Left cardiac atrium (tissue), 4 donors: ENCODE results near the gene COG8. TPM values are rescaled to one million over a fixed set of nuclear protein-coding genes. Genes with fewer than 3 reads are reported as not detected.
A peak's percentile ranks its signal among the peaks of the same experiment; 100 is the strongest.

ENCODE experiments used
- ATAC-seq, 2 donors: fragments of 200-7000 bp; cut with Tn5 transposase; one replicate each; pipeline ENCODE4 v1.9.1; 2020; ENCODE audit warnings: mild to moderate bottlenecking in 2 of 2, moderate library complexity in 2 of 2
- DNase-seq: peaks from one replicate; pipeline ENCODE4 v3.0.0-alpha.2; 2020
- intact Hi-C, 2 donors: fragments of 100-400 bp; cut with DNase I; formaldehyde crosslinking; loops; one replicate each; pipeline versions ENCODE4 v1.14.1 to v1.15.1; 2022 to 2023
- total RNA-seq, 2 donors: library from RNA; stranded (reverse); fragmentation: NEBNext Ultra II Directional; extraction: Animal tissue kit (Norgen Biotek cat#: 25700); gene quantifications; one replicate each; pipeline ENCODE4 v1.2.1, GENCODE V29; 2021
- donor health status: DM: no; HTN: yes; CAD: no.
- donor health status: DM: no; HTN: yes; CAD: no; lungs with severe emphysema.
- donor health status: DM: yes; HTN: yes; CAD: no.
- donor health status: Dilated cardiomyopathy.

COG8 gene
- total RNA-seq, 2 donors from 2014 or later, result 20.5 to 21.9 TPM

DNA sequence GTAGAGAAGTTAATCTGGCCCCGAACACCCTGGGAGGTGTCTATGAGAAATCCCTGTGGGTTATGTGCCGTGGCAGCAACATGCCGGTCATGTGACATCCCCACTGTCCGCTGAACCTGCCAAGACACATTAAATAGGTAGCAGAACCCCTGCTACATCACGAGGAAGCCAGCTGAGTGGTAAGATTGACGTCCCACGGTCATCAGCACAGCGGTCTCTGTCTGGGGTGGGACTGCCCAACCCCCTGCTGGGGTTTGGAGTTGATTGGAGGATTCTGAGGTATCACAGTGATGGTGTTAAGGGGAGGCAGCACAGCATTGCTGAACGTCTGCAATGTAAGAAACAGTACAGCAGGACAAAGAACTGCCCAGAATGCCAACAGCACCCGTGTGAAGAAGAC, 10.2 kb upstream of the COG8 start:
- no peak for DNase-seq
- intact Hi-C loops, result no loop called here
- ATAC-seq, result no peak

DNA sequence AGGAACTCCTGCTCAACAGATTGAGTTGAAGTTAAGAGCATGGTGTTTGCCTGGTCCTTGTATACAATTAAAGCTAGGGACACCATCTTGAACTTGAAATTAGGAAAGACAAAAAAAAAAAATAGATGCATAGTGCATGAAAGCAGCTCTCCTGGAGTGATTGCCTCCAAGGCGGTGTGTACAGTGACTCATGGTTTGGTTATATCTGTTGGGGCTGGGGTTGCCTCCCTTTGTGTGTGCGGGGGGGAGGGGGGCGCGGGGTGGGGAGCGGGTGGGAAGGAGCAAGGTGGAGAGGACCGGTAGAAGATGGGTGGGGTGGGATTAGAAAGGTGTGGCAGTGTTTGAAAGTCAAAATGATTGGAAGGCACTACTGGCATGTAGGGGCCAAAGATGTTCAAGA, 8.9 kb upstream of the COG8 start:
- DNase-seq, result no peak

DNA sequence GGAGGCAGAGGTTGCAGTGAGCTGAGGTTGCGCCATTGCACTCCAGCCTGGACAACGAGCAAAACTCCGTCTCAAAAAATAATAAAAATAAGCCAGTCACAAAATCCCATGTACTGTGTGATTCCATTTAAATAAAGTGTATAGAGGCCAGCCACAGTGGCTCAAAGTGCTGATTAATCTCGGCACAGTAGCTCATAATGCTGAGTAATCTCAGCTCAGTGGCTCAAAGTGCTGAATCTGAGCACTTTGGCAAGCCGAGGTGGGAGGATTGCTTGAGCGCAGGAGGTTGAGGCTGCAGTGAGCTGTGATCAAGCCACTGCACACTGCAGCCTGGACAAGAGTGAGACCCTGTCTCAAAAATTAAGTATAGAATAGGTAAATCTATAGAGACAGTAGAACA, 7.3 kb upstream of the COG8 start:
- no peak for ATAC-seq
- intact Hi-C loops, result no loop called here
- DNase-seq, result no peak

More for the DNA sequence above, 8.9 kb upstream of the COG8 start:
- intact Hi-C loops, result no loop called here
- no peak for ATAC-seq

DNA sequence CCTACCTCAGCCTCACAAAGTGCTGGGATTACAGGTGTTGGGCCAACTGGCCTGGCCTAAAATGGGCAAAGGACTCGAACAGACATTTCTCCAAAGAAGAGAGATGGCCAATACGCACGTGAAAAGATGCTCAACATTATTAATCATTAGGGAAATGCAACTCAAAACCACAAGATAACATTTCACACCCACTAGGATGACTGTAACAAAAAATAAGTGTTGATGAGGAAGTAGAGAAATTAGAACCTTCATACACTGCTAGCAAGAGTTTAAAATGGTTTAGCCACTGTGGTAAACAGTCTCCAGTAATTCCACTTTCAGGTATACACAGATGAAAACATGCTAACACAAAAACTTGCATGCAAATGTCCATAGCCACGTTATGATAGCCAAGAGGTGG, 6.6 kb upstream of the COG8 start:
- intact Hi-C loops, result no loop called here
- ATAC-seq (no peak), DNase-seq (no peak)

DNA sequence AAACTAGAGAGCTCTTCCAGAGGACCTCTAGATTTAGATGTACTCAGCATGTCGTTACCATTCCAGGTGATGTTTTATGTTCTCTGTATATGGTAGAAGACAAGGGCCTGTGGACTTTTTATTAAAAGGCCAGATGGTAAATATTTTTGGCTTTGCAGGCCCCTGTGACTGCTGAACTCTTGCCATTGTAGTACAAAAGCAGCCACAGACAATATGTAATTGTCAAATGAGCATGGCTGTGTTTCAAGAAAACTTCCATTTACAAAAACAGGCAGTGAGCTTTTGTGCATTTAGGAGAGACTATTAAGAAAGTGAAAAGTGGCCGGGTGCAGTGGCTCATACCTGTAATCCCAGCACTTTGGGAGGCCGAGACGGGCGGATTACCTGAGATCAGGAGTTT, 4.8 kb upstream of the COG8 start:
- ATAC-seq (no peak), DNase-seq (no peak)
- intact Hi-C loops, result loop anchor here in 1 of 2 donors (5.0 kb wide), 1 partner anchor 38 kb away; no protein-coding TSS in a partner anchor

DNA sequence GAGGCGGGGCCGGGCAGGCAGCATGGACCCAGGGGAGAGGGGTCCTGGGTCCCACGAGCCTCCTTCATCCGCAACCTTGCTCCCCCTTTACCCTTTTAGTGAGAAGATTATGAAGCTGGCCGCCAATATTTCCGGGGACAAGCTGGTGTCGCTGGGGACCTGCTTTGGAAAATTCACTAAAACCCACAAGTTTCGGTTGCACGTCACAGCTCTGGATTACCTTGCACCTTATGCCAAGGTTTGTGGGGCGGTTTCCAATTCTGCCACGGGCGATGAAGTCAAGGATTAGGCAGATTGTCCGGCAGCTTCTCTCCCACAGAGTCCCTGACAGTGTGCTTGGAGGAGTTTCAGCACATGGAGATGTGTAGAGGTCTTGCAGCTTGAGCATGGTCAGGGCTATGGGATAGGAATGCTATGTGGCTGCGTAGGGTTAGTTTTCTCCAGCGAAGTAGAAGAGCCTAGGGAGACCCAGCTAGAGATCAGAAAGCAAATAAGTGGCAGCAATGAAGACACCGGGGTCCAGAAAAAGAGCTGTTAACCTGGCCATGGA, 806 bp upstream of the COG8 start:
- intact Hi-C loops, result loop anchor here in 1 of 2 donors (5.0 kb wide), 1 partner anchor 42 kb away; no protein-coding TSS in a partner anchor
- no peak for DNase-seq
- no peak for ATAC-seq

DNA sequence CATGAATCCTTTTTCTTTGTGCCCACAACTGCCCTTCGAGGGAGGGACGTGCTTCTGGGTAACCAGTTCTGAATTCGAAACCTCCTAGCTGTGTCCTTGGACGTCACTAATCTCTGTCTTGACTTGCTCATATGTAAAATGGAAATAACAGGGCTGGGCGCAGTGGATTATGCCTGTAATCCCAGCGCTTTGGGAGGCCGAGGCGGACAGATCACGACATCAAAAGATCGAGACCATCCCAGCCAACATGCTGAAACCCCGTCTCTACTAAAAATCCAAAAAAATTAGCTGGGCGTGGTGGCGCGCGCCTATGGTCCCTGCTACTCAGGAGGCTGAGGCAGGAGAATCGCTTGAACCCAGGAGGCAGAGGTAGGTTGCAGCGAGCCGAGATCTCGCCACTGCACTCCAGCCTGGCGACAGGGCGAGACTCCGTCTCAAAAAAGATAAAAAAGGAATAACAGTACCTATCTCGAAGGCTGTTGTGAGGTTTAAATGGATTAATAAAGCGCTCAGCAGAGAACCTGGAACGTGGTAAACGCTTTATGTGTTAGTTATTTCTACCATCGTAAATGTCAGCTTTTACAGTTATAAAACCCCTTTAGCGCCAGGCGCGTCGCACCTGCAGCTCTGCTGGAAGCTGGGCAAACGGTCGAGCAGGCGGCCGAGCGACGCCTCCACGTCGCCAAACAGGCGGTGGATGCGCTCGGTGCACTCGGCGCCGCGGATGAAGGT, 641 bp downstream of the COG8 start:
- DNase-seq, result peak; percentile 14
- intact Hi-C loops, result no loop called here
- ATAC-seq, result no peak

DNA sequence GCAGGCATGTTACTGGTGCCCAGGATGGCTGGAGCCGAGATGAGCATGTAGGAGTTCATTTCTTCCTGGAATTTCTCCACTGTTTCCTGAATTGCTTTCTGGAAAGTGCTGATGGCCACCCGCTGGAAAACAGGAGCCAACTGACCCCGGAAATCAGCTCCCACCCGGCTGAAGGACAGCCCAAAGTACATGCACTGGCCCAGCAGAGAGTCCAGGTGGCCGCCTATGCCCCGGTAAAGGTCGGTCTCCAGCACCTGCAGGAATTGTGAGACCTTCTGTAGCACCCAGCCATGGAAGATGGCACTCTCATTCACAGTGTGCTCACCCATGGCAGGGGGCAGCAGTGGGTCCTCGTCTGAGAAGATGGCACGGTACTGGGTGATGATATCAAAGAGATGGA, 4.7 kb downstream of the COG8 start:
- ATAC-seq (no peak), DNase-seq (peak; percentile 12)
- intact Hi-C loops, result no loop called here

DNA sequence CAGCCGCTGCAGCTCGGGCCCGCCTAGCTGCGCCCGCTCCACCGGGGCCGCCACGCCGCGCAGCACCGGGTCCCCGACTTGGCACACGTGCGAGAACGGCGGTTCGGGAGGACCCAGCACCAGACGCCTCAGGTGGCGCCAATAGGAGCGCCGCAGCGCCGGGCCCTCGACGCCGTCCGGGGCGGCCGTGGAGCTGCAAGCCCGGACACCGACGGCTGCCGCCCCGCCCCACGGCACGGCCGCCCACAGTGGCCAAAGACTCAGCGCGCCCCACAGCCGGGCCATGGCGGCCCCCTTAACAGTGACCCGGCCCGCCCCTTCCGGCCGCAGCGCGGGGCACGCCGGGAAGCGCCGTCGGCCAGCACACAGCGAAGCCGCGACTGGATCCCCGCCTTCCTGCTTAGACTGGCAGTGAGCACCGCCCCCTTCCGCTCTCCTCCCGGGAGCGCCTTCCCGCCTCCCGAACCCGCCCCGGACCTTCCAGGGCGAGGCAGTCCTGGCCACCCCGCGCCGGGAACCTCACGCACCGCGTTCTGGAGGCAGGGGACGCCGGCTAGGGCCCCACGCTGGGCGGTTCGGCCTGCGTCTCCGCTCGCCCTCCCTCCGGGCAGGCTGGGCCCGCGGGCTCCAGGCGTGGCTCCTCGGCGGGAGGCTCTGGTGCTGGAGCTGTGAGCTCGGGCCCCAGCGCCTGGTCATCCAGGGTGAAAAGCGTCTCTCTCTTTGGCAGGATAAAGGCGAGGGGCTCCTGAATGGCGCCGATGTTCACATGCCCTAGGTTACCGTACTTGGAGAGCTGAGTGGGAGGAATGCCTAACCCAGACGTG, 8.9 kb downstream of the COG8 start, which contains the start of gene PDF:
TSS of gene PDF (minus strand) at position 303 of the 824 bp plus-strand sequence. CDS start at position 285, 18 bp downstream.
- DNase-seq (peak; percentile 97), ATAC-seq (peak; percentile 99)
- intact Hi-C loops, result no loop called here

DNA sequence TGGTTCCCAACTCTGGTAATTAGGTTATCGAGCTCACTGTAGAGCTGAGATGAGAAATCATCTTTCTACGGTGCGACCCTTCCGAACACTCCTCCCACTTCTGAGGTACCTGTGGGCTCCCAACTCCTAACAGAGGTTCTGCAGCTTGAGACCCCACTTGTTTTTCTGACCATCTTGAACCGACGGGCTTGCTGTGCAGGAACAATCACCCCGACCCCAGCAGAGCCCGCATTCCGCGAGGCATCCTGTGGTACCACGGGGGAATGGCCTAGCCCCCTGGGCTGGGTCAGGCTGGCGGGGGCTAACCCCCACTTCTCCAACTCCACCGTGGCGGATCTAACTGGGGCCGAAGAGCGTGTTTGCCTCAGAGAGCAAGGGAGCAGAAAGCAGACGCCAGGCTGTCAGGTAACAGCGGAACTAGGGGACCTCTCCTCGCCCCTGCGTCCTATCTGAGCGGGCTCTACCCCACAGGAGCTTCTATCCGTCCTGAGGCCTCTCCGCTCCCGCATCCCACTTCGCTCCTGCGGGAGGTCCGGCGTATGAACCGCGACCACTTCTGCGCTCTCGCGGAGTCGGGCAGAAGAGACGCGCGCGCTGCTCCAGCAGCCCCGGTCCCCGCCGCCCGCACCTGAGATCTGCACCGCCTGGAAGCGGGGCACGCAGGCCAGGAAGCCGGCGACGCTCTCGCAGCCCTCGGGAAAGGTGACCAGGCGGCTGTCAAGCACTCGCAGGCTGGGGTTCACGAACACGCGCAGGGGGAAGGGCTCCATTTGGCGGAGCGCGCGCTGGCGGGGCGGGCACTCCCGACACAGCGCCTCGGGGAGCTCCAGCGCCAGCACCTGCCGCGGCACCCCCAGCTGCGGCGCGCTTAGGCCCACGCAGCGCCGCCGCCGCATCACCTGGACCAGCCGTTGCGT, 9.7 kb downstream of the COG8 start:
- DNase-seq (peak; percentile 41), ATAC-seq (peak; percentile 42 to 53)
- intact Hi-C loops, result no loop called here

DNA sequence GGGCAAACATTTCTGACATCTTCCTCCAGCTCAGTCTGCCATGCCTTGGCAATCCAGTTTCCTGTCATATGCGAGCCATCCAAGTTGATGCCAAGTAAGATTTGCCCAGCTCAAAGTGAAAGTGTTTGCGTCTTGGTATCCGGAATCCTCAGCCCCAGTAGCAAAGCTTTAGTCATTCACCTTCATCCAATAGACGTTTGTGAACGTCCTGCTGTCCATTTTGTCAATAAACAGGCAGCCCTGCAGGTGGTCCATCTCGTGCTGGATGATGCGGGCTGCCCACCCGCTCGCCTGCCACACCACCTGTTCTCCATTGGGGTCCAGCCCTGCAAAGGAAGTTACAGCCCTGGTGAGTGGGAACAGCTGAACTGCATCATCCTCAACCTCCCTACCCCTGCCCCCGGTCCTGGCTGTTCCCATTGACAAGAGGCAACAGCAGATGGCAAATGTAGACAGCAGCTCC, 10.5 kb downstream of the COG8 start:
- ATAC-seq (no peak), DNase-seq (peak; percentile 10)
- intact Hi-C loops, result no loop called here

DNA sequence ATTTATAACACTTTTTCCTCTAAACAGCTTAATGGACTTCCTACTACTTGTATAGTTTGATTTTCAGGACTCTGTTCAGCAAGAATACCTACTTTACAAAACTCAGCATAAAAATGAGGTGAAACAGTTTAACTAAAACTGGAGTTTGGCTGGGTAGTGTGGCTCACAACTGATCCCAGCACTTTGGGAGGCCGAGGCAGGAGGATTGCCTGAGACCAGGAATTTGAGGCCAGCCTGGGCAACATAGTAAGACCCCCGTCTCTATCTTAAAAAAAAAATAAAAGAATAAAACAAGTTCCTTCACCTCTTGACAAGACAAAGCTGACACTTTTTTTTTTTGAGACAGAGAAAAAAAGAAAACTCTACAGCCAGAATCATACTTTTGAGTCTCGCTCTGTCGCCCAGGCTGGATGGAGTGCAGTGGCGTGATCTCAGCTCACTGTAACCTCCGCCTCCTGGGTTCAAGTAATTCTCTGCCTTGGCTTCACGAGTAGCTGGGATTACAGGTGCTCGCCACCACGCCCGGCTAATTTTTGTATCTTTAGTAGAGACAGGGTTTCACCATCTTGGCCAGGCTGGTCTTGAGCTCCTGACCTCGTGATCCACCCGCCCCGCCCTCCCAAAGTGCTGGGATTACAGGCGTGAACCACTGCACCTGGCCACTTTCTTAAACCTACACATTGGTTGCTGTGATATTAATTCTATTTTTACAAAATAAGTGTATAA, 11.6 kb downstream of the COG8 start:
- ATAC-seq (no peak), DNase-seq (no peak)

DNA sequence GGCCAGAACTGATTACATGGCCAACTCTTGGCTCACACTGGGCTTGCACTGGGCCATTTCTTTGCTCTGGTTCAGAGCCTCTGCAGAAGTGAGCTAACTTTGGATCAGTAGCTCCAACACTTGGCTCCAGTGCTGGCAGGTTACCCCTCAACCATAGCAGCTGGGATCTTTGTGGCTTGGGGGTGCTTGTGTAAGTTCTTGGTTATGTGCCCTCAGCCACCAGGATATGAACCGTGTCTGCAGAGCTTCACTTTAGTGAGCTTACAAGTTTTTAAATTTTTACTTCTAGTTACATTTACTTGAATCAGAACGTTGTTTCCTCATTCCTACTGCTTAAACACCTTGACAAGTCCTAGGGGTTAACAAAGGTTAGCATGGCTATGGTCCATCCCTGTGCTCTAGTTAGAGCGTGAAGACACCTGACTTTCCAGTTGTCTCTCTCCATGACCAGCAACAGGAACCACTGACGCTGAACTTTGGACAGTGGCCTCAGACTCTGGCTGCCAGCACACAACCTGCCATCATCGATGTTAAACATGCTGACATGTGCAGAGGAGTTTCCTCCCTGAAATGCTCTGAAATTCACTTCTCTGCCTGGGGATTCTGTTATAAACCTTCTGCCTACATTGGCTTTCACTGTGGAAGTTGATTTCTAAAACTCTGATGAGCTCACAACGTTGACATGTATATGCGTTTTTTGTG, 13.0 kb downstream of the COG8 start:
- ATAC-seq, result no peak
- intact Hi-C loops, result no loop called here

More for the DNA sequence above, 11.6 kb downstream of the COG8 start:
- intact Hi-C loops, result no loop called here

DNA sequence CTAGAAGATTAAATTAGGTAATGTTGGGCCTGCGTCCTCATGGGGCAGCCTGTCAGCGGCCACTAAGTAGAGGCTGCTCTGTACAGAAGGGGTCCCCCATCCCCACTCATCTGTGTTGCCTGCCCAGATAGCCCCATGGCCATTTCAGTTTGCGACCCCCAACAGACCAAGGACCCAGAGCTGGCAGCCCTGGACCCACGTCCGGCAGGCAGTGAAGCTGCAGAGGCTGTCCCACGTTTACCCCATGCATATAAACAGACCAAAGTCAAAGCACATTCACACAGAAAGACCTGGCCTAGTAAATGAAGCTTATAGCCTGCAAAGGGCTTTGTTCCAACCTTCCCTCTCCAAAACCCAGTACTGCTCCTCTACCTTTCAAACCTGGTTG, 13.6 kb downstream of the COG8 start:
- DNase-seq, result no peak
- ATAC-seq, result no peak
- intact Hi-C loops, result no loop called here

More for the DNA sequence above, 13.0 kb downstream of the COG8 start:
- no peak for DNase-seq

DNA sequence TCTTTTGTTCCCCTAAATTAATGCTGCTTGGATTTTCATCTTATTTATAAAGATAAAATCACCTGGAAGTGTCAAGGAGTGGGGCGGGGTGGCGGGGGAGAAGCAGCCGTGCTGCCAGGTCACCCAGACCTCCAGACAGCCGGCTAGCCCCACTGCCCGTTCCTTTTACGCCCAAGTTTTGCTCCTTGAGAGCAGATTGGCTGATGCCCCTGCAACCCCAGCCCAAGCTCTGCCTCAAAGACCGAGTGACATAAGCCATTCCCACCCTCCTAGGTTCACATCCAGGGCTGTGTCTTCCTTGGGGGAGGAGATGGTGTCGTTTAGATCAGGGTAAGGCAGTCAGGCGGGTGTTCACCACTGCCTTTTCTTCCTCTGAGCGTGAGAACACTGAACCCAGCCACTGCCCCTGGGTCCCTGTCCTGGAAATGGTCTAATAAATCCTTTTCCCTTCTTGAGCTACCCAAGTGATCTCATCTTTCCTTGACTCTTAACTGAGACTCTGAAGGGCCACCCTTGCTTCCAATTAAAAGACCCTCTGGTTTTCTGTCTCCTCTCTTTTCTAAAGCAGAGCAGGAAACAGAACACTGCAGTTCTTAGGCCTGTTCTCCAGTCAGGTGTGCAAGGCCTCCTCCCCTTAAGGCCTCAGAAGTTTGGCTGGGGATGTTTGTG, 14.6 kb downstream of the COG8 start:
- no peak for DNase-seq
- intact Hi-C loops, result no loop called here
- no peak for ATAC-seq

DNA sequence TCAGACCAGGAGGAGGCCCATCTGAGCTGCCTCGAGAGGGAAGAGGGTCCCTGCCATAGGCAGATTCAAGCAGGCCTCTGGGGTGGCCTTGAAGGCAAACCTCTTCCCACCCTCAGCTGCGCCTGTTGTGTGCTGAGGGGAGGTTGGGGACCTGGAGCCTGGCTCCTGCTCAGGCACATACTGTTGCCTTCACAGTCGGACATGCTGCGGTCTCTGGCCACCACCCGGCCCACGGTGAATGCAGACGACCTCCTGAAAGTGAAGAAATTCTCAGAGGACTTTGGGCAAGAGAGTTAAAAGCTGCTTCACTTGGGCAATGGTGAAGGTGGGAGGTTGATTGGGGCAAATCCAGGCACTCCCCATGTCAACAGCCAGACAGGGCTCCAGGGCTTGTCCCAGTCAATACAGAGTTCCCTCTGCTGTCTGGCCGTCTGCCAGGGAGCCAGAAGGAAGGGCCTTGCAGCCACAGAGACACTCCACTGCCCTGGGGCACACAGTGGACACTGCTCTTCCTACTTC, 15.3 kb downstream of the COG8 start:
- ATAC-seq (peak; percentile 62 to 63), DNase-seq (peak; percentile 68)
- intact Hi-C loops, result no loop called here

DNA sequence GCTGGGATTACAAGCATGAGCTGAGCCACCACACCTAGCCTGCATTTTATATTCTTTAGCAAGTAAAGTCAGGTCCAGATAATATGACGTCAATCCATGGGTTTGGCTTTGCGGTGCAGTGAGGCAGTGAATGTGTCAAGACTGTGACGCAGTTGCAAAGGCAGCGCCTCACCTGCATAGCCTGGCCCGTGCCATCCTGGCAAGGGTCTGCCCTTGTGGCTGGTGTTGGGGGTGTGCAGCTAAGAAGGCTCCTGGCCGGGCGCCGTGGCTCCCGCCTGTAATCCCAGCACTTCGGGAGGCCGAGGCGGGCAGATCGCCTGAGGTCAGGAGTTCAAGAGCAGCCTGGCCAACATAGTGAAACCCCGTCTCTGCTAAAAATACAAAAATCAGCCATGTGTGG, 15.9 kb downstream of the COG8 start:
- intact Hi-C loops, result no loop called here
- no peak for DNase-seq
- ATAC-seq, result no peak
